GM12801 (cell line): Measurements from ENCODE around the gene CEP250.

Source experiments
- CTCF ChIP-seq: IDR thresholded peaks from one replicate; pipeline ENCODE4 v1.5.1; 2011; ENCODE audit warnings: control low read depth; ENCODE audit not compliant: insufficient read length; ENCODE audit errors: extremely low read depth

Gene CEP250

DNA sequence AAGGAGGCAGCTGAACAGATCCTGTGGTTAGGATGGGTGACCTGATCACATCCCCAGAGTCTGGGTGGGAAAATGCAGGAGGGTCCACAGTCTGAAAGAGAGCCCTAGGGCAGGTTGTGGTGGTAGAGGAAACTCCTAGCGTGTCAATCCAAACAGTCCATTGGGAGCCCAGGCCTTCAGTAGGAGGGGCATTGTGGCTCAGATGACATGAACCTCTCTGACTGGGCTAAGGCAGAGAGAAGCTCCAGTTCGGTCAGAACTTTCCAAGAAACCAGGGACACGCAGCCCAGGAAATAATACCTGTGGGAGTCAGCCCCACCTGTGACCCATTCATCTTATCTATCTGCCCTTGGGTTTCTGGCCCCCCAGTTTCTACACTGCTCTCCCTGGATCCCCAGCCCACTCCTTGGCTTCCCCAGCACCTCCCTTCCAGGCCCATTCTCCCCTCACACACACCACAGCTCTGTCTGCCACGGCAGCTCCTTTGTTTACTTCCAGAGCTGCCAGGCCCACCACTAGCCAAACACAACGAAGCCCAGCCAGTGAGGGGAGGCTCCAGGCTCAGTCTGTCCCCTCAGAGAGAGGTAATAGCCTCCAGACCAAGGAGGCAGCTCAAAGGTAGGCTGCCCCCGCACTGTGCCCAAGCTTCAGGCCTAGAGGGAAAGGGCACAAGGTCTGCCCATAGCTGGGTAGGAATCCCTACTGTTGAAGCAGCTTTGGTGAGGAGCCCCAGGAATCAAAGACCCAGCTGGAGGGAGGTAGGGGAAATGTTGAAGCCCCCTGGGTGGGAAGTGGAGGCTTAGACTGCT is 23.6 kb upstream of the CEP250 start:
- no peak for TF ChIP-seq CTCF

GRCh38 chr20:35432430-35432735 is 23.0 kb upstream of the CEP250 start:
- no peak for TF ChIP-seq CTCF

DNA sequence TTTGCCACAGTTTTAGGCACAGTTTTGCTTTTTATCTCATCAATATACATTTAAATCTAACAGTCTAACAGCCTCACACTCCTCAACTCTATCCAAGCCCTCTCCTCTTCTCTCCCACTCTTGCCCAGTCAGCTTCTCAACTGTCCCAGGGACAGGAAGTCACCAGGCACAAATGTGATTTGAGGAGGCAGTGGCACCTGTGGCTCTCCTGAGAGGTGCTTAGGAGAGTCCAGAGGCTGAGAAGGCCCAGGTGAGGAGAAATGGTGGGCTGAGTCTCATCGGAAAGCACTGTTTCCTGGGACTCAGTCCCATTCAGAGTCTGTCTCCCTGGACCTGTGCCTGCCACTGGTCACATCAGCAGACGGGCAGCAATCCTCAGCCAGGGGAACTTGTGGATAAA is 22.1 kb upstream of the CEP250 start:
- no peak for TF ChIP-seq CTCF

GRCh38 chr20:35434085-35435005 is 21.1 kb upstream of the CEP250 start:
- TF ChIP-seq CTCF, result no peak

- TF ChIP-seq CTCF, result no peak
Measured at GRCh38 chr20:35436177-35436573, 19.2 kb upstream of the CEP250 start.

DNA sequence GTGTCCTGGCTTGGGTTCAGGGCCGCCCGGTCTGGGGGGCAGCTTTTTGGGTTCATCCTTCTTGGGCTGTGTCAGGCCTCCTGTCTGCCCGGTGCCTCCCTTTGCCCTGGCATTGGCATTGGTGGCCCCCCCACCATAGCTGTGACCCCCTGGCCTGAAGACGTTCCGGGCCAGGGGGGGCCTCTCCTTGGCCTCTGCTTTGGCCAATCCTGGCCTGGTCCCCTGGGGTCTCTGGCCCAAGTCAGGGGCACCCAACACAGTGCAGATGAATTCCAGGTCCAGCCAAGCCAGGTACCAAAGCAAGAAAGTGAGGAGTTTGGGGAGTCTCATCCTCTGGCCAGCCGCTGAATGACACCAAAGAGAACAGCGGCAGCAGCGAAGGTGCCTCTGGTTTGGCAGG is 17.8 kb upstream of the CEP250 start:
- TF ChIP-seq CTCF, result no peak

DNA sequence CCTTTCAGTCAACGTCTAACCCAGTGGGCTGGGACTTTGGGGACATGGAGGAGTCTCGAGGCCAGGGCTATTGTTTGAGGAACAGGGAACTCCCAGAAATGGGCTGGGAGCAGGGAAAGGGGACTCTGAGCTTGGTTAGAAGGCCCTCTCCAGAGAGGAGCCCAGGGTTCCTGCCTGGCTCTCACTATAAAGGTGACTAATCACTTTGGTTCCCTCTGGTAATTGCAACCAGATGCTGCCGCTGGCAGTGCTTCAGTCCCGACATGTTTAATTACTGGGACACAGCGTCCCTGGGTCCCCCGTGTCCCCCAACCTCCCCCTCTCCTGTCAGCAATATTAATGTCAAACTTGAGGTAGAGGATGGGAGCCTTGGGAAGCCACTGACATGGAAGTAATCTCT is 12.4 kb upstream of the CEP250 start:
- no peak for TF ChIP-seq CTCF
